SU-DHL-6 (cell line): Measurements from ENCODE around the gene IFIH1.

Source experiments
- EZH2phosphoT487 ChIP-seq: fragments of 200-600 bp; sonication (generic), shearing (Covaris generic); conservative IDR thresholded peaks from 2 replicates; pipeline ENCODE4 v1.6.1; 2018; ENCODE audit warnings: mild to moderate bottlenecking, antibody characterized with exemption, low read length, moderate library complexity, mixed read lengths
- TF ChIP-seq, protein P1 (sequence below): fragments of 200-600 bp; sonication (generic); IDR thresholded peaks from one replicate; pipeline ENCODE4 v1.5.1; 2017; ENCODE audit warnings: antibody characterized with exemption, mild to moderate bottlenecking, low read length, moderate library complexity; ENCODE audit not compliant: insufficient read depth, poor library complexity, severe bottlenecking

DNA sequence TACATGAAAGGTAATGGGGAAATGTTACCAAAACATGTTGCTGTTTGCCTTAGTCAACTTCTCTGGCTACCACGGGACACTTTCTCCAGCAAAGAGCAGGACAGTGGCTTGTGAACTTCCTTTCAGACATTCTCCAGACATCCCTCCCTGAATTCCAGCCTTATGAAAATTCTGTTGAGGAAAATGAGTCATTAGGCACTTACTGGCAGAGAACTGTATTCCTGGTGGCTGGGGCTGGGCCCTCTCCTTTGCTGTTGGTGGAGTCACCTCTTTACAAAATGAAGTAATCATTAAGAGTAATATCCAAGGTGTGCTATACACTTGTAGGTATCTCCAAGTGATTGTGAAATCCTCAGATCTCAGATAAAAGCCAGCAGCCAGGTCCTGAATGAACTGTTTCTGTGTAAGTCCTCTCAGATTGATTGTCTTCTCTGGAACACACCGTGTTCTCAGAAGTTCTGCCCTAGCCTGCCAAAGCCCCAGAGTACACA lies 73.9 kb downstream of the IFIH1 start:
- TF ChIP-seq EZH2phosphoT487, result no peak
- TF ChIP-seq, protein P1, sequence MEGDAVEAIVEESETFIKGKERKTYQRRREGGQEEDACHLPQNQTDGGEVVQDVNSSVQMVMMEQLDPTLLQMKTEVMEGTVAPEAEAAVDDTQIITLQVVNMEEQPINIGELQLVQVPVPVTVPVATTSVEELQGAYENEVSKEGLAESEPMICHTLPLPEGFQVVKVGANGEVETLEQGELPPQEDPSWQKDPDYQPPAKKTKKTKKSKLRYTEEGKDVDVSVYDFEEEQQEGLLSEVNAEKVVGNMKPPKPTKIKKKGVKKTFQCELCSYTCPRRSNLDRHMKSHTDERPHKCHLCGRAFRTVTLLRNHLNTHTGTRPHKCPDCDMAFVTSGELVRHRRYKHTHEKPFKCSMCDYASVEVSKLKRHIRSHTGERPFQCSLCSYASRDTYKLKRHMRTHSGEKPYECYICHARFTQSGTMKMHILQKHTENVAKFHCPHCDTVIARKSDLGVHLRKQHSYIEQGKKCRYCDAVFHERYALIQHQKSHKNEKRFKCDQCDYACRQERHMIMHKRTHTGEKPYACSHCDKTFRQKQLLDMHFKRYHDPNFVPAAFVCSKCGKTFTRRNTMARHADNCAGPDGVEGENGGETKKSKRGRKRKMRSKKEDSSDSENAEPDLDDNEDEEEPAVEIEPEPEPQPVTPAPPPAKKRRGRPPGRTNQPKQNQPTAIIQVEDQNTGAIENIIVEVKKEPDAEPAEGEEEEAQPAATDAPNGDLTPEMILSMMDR, result no peak
